Heart left ventricle (tissue), 16 donors: ENCODE data around the gene APMAP. TPM values are rescaled to one million over a fixed set of nuclear protein-coding genes. Genes with fewer than 3 reads are reported as not detected.

Source experiments
- ATAC-seq, 4 donors: fragments of 200-7000 bp; cut with Tn5 transposase; one replicate each; pipeline ENCODE4 v1.9.1; 2020 to 2022; ENCODE audit warnings: moderate library complexity in 4 of 4, mild to moderate bottlenecking in 3 of 4, moderate number of reproducible peaks in 1 of 4
- DNase-seq, 5 donors: peaks; one replicate each; pipeline ENCODE4 v3.0.0-alpha.2; 2020
- H3K27ac ChIP-seq, 12 donors: fragments of 200-600 bp; sonication (generic) in 4 of 12; one replicate each; pipeline versions ENCODE4 v1.5.0 to v1.8.0; 2016 to 2022; ENCODE audit warnings: mild to moderate bottlenecking in 2 of 12
- H3K27me3 ChIP-seq, 9 donors: fragments of 200-600 bp; sonication (generic) in 2 of 9; one replicate each; pipeline versions ENCODE4 v1.5.1 to v1.8.0; 2016 to 2022; ENCODE audit warnings: mild to moderate bottlenecking in 3 of 9
- H3K36me3 ChIP-seq, 9 donors: fragments of 200-600 bp; sonication (generic) in 2 of 9; one replicate each; pipeline versions ENCODE4 v1.5.0 to v1.8.0; 2018 to 2022; ENCODE audit warnings: mild to moderate bottlenecking in 2 of 9
- H3K4me1 ChIP-seq, 12 donors: fragments of 200-600 bp; sonication (generic) in 4 of 12; one replicate each; pipeline versions ENCODE4 v1.5.0 to v1.8.0; 2016 to 2022; ENCODE audit warnings: mild to moderate bottlenecking in 3 of 12
- H3K4me3 ChIP-seq, 12 donors: fragments of 200-600 bp; sonication (generic) in 4 of 12; one replicate each; pipeline versions ENCODE4 v1.5.0 to v1.8.0; 2017 to 2022; ENCODE audit warnings: mild to moderate bottlenecking in 9 of 12, moderate library complexity in 4 of 12
- H3K9me3 ChIP-seq, 12 donors: fragments of 200-600 bp; sonication (generic) in 4 of 12; one replicate each; pipeline versions ENCODE4 v1.5.0 to v1.8.0; 2016 to 2022; ENCODE audit warnings: mild to moderate bottlenecking in 1 of 12
- POLR2A ChIP-seq, 2 donors: fragments of 450-650 bp; IDR thresholded peaks; one replicate each; pipeline ENCODE4 v1.6.1; 2017; ENCODE audit warnings: antibody characterized with exemption in 2 of 2, mild to moderate bottlenecking in 2 of 2, moderate library complexity in 2 of 2
- WGBS, 4 donors: extraction: QIAGEN DNeasy Blood & Tissue Kit in 2 of 4; methylation state at CpG; one replicate each; pipeline versions ENCODE4 v1.1.5 to v1.1.7; 2013 to 2018; 5-methylcytosine and 5-hydroxymethylcytosine counted together
- intact Hi-C, 10 donors: fragments of 100-400 bp; cut with DNase I; formaldehyde crosslinking; loops; one replicate each; pipeline versions ENCODE4 v1.11.1 to v1.14.2; 2022
- polyA plus RNA-seq, 2 donors: library from polyadenylated mRNA; stranded (reverse); fragments of 200-250 nt; gene quantifications; one replicate each; pipeline ENCODE4 v1.2.3, GENCODE V29; 2013
- total RNA-seq, 9 donors: library from RNA; depleted of rRNA in 2 of 9; stranded (reverse); fragments of >200 nt in 2 of 9; fragmentation: NEBNext Ultra II Directional in 3 of 9; extraction: Animal tissue kit (Norgen Biotek cat#: 25700) in 3 of 9; gene quantifications; one replicate each; pipeline versions ENCODE4 v1.1.0 to v1.2.4, GENCODE V29; 2016 to 2023
- TF ChIP-seq, protein P1 (sequence below), 12 donors: fragments of 200-600 bp; sonication (generic) in 4 of 12; IDR thresholded peaks; one replicate each; pipeline versions ENCODE4 v1.5.0 to v1.8.0; 2018 to 2022; ENCODE audit warnings: antibody characterized with exemption in 12 of 12, mild to moderate bottlenecking in 5 of 12
- donor health status: ischemic (EF 13 %, LVEDD 7.1; RV severe dilation, severe dysfunction).
- donor health status: healthy with polysubstance abuse.
- donor health status: DM: no; HTN: yes; CAD: no.
- donor health status: DM: no; HTN: no; CAD: no.
- donor health status: ischemic (EF 25% LVEDD 6.9; RV normal size, moderate dysfunction).
- donor health status: ischemic (EF 25% LVEDD 5.7; RV mildly dilated, moderate dysfunction).
- donor health status: healthy.
- donor health status: DM: yes; HTN: yes; CAD: no.
- donor health status: ischemic (EF 35%, LVEDD 5.7; RV mildly dilated, moderate dysfunction).
- donor health status: nonischemic (EF 11% LVEDD 7.7; RV severe dilation, severe dysfunction).
- donor health status: DM: yes; HTN: yes; CAD: no.
- donor health status: PGD.
- donor health status: ischemic (EF 29% LVEDD 5.4; RV normal size, mild dysfunction).
- donor health status: nonischemic (EF 23%, LVEDD 6.1; RV moderate dilation, normal function).

Gene APMAP
- total and polyA plus RNA-seq, 11 donors: 16.2 to 61.3 (median 31.9) TPM

DNA sequence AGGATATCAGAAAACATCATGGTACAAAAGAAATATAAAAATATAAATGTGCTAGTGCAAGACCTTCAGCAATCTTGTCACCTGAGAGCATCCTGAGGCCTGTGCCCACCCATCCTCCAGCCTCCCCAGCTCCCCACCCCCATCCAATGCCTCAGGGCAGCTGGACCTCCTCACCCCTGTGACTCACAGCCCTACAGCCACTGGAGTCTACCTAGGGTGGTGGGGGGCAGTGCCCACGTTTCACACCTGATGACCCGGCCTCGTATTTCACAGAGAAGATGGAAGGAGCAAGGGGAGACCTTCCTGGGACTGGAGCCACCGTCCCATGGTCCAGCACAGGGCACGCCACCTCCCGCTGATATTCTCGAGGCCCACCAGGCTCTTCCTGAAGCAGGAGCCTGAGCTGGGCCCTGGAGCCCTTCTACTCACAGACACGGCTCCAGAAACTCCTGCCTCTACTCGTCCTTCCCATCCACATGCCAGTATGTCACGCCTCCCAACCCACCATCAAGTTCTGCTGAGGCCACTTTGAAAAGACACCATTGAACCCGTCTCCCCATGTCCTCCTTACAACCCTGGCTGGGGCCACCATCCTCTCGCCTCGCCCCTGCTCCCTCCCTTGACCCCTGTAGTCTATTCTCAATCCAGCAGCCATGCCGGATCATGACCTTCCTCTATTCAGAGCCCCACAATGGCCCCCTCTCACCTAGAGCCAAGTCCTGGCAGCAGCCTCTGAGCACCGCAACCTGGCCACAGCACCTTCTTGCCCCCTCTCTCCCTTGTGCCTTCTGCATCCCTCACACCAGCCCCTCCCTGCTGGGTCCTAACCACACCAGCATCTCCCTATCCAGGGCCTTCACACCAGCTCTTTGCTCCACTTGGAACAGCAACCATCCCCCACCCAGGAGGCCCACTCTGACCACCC lies 13.3 kb downstream of the APMAP start:
- intact Hi-C loops: no loop called here
- Histone ChIP-seq H3K4me1 (peaks cover 0 to 40% (median 4%) of the 10 kb centered on the region in 12 donors), H3K9me3 (peaks cover 0 to 20% (median 0%) of the 10 kb centered on the region in 12 donors), H3K27ac (peak overlapping the region in 1 of 12 donors; percentile 73), H3K4me3 (no peak overlapping the region), H3K36me3 (peaks cover 0 to 67% (median 26%) of the 10 kb centered on the region in 9 donors), H3K27me3 (no peaks in the 10 kb centered on the region)
- TF ChIP-seq, protein P1, sequence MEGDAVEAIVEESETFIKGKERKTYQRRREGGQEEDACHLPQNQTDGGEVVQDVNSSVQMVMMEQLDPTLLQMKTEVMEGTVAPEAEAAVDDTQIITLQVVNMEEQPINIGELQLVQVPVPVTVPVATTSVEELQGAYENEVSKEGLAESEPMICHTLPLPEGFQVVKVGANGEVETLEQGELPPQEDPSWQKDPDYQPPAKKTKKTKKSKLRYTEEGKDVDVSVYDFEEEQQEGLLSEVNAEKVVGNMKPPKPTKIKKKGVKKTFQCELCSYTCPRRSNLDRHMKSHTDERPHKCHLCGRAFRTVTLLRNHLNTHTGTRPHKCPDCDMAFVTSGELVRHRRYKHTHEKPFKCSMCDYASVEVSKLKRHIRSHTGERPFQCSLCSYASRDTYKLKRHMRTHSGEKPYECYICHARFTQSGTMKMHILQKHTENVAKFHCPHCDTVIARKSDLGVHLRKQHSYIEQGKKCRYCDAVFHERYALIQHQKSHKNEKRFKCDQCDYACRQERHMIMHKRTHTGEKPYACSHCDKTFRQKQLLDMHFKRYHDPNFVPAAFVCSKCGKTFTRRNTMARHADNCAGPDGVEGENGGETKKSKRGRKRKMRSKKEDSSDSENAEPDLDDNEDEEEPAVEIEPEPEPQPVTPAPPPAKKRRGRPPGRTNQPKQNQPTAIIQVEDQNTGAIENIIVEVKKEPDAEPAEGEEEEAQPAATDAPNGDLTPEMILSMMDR (IDR thresholded peaks at IDR 0.05): no peak
- TF ChIP-seq POLR2A (IDR thresholded peaks at IDR 0.05): no peak
- DNase-seq: peak in 1 of 5 donors; percentile 4
- no peak for ATAC-seq
- WGBS, 4 donors: 94 to 98% (median 95%) methylated on average over 15 of the region's 15 CpGs

DNA sequence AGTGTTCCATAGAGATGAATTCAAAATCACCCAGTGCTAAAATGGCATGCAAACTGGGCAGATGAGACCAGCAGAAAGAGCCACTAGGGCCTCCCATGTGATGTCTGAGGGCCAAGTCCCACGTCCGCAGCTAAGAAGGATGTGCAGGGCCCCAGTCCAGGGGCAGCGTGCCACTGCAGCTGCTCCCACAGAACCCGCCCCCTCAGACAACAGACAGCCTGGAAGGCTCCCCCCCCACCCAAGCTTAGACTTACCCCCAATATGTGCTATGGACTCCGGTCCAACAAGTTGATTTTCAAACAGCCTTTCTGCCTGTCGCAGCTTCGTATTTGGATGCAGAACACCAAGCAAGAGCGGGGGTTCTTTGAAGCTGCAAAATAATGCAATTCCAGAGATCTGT lies 14.0 kb downstream of the APMAP start:
- Histone ChIP-seq H3K27ac (no peak overlapping the region), H3K36me3 (peaks cover 0 to 69% (median 30%) of the 10 kb centered on the region in 9 donors), H3K9me3 (peaks cover 0 to 20% (median 0%) of the 10 kb centered on the region in 12 donors), H3K4me1 (peaks cover 0 to 32% (median 0%) of the 10 kb centered on the region in 12 donors), H3K4me3 (no peak overlapping the region), H3K27me3 (no peaks in the 10 kb centered on the region)
- intact Hi-C loops: no loop called here
- TF ChIP-seq, protein P1 (IDR thresholded peaks at IDR 0.05): no peak
- TF ChIP-seq POLR2A (IDR thresholded peaks at IDR 0.05): no peak
- DNase-seq (no peak), ATAC-seq (no peak)
- WGBS, 4 donors: 78 to 89% (median 87%) methylated on average over 8 of the region's 8 CpGs

DNA sequence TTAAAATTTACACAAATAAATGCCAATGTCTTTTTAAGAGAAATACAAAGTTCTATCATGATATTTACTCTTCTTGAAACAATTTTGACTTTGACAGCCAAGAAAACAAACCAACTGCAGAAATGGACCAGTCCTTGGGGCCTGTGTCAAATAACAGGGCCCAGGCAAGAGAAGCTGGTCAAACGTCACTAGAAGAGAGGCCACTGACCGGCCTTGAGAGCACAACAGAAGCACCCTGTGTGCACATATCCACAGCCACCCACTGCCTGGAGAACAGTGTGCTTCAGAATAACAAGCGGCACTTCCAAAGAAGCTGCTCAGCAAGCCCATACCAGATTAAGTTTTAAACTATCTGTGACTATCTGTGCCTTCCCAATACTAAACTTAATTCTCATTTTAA lies 14.8 kb downstream of the APMAP start:
- intact Hi-C loops: no loop called here
- H3K27me3 ChIP-seq: no peaks in the 10 kb centered on the region
- H3K4me3 ChIP-seq: no peak overlapping the region
- TF ChIP-seq, protein P1 (IDR thresholded peaks at IDR 0.05): no peak
- no peak for TF ChIP-seq POLR2A (IDR thresholded peaks at IDR 0.05)
- peaks cover 0 to 69% (median 36%) of the 10 kb centered on the region in 9 donors for H3K36me3 ChIP-seq
- DNase-seq (no peak), ATAC-seq (no peak)
- 87 to 93% (median 92%) methylated on average over 3 of the region's 3 CpGs for WGBS, 4 donors
- H3K4me1 ChIP-seq: peaks cover 0 to 32% (median 0%) of the 10 kb centered on the region in 12 donors
- no peak overlapping the region for H3K27ac ChIP-seq
- peaks cover 0 to 20% (median 0%) of the 10 kb centered on the region in 12 donors for H3K9me3 ChIP-seq

DNA sequence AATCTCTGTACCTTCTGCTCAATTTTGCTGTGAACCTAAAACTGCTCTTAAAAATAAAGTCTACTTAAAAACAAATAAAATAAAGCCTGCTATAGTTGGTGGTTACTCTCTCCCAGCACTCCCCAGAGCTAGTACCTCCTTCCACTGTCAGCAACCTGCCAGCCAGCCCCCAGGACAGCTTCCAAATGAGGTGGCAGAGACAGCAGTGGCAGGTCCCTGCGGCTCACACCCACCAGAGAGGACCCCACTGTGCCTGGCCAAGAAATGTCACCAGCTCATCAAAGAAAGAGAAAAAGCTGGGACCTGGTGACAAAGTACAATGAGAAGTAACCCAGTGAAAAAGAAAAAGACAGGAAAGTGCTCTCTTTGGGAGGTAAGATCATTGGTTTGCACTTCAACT lies 15.2 kb downstream of the APMAP start:
- ATAC-seq (no peak), DNase-seq (no peak)
- Histone ChIP-seq H3K27me3 (no peaks in the 10 kb centered on the region), H3K9me3 (peaks cover 0 to 20% (median 0%) of the 10 kb centered on the region in 12 donors), H3K27ac (no peak overlapping the region), H3K36me3 (peaks cover 0 to 69% (median 40%) of the 10 kb centered on the region in 9 donors), H3K4me3 (no peak overlapping the region), H3K4me1 (peaks cover 0 to 28% (median 0%) of the 10 kb centered on the region in 12 donors)
- TF ChIP-seq, protein P1 (IDR thresholded peaks at IDR 0.05): no peak
- TF ChIP-seq POLR2A (IDR thresholded peaks at IDR 0.05): no peak
- WGBS, 4 donors: 83 to 100% (median 92%) methylated on average over 1 of the region's 1 CpG
- intact Hi-C loops: no loop called here
